Neural progenitor cell (in vitro differentiated cells): ENCODE measurements around the gene ERGIC1. TPM values are rescaled to one million over a fixed set of nuclear protein-coding genes. Genes with fewer than 3 reads are reported as not detected.

ENCODE experiments used
- DNase-seq: peaks from one replicate; pipeline ENCODE4 v3.0.0-alpha.2; 2016; ENCODE audit warnings: low spot score
- H2AFZ ChIP-seq: fragments of 200-600 bp; sonication (generic); replicated peaks from 2 replicates; pipeline ENCODE4 v1.6.1; 2016; ENCODE audit warnings: antibody characterized with exemption
- H3F3A ChIP-seq: fragments of 200-600 bp; sonication (generic); 2 replicates; pipeline ENCODE4 v1.6.1; 2016; ENCODE audit warnings: antibody characterized with exemption, low read depth
- H3K27ac ChIP-seq: fragments of 200-600 bp; sonication (generic); 2 replicates; pipeline ENCODE4 v1.5.1; 2016; ENCODE audit warnings: mild to moderate bottlenecking
- H3K27me3 ChIP-seq: fragments of 200-600 bp; sonication (generic); 2 replicates; pipeline ENCODE4 v1.6.1; 2016; ENCODE audit warnings: mild to moderate bottlenecking, moderate library complexity
- H3K36me3 ChIP-seq: fragments of 200-600 bp; sonication (generic); 2 replicates; pipeline ENCODE4 v1.5.1; 2016
- H3K4me1 ChIP-seq: fragments of 200-600 bp; sonication (generic); 2 replicates; pipeline ENCODE4 v1.6.1; 2016; ENCODE audit warnings: mixed run types
- H3K4me2 ChIP-seq: fragments of 200-600 bp; sonication (generic); 2 replicates; pipeline ENCODE4 v1.6.1; 2016
- H3K4me3 ChIP-seq: fragments of 200-600 bp; sonication (generic); 2 replicates; pipeline ENCODE4 v1.5.1; 2016
- H3K79me2 ChIP-seq: fragments of 200-600 bp; sonication (generic); 2 replicates; pipeline ENCODE4 v1.6.1; 2016; ENCODE audit warnings: low read depth
- H3K9ac ChIP-seq: fragments of 200-600 bp; sonication (generic); 2 replicates; pipeline ENCODE4 v1.6.1; 2016
- H3K9me3 ChIP-seq: fragments of 200-600 bp; sonication (generic); 2 replicates; pipeline ENCODE4 v1.5.1; 2016; ENCODE audit warnings: low read depth
- H4K20me1 ChIP-seq: fragments of 200-600 bp; sonication (generic); 2 replicates; pipeline ENCODE4 v1.6.1; 2016; ENCODE audit warnings: low read depth
- H3K27ac Mint-ChIP-seq: 3 replicates; pipeline ENCODE4 v1.8.0; 2021; ENCODE audit warnings: mixed read lengths
- H3K27me3 Mint-ChIP-seq: 2 replicates; pipeline ENCODE4 v1.8.0; 2022; ENCODE audit warnings: low read depth, mild to moderate bottlenecking, inconsistent platforms, moderate library complexity, mixed read lengths; ENCODE audit not compliant: insufficient read depth
- H3K36me3 Mint-ChIP-seq: 3 replicates; pipeline ENCODE4 v1.8.0; 2021; ENCODE audit warnings: mixed read lengths
- H3K4me1 Mint-ChIP-seq: 3 replicates; pipeline ENCODE4 v1.8.0; 2021; ENCODE audit warnings: mixed read lengths
- H3K4me3 Mint-ChIP-seq: 3 replicates; pipeline ENCODE4 v1.8.0; 2021; ENCODE audit warnings: mild to moderate bottlenecking, moderate library complexity, mixed read lengths
- H3K9me3 Mint-ChIP-seq: 3 replicates; pipeline ENCODE4 v1.8.0; 2020; ENCODE audit warnings: mixed read lengths
- CTCF ChIP-seq: fragments of 200-600 bp; sonication (generic); IDR thresholded peaks from 2 replicates; pipeline ENCODE4 v1.5.1; 2017; ENCODE audit warnings: antibody characterized with exemption, mild to moderate bottlenecking
- EZH2 ChIP-seq: fragments of 200-600 bp; sonication (generic); IDR thresholded peaks from 2 replicates; pipeline ENCODE4 v1.6.1; 2017; ENCODE audit warnings: antibody characterized with exemption, mild to moderate bottlenecking, moderate library complexity
- EZH2phosphoT487 ChIP-seq: fragments of 200-600 bp; sonication (generic); IDR thresholded peaks from 2 replicates; pipeline ENCODE4 v1.6.1; 2017; ENCODE audit warnings: antibody characterized with exemption
- total RNA-seq: library from RNA; depleted of rRNA; stranded (reverse); fragments of >200 nt; gene quantifications from 2 replicates; pipeline ENCODE4 v1.2.3, GENCODE V29; 2015; ENCODE audit warnings: low replicate concordance

The ERGIC1 gene
- total RNA-seq, 1 donor from 2014 or later: 28.7 TPM

GRCh38 chr5:172984244-172984953 is 150.3 kb downstream of the ERGIC1 start:
- Histone ChIP-seq H3K9ac (peak overlapping the region; percentile 70), H3K4me1 (peaks cover 3% of the 10 kb centered on the region), H3K27me3 (no peaks in the 10 kb centered on the region), H3K9me3 (no peaks in the 10 kb centered on the region), H3F3A (peaks cover 9% of the 10 kb centered on the region), H3K36me3 (no peaks in the 10 kb centered on the region), H3K4me2 (peak overlapping the region; percentile 83), H3K79me2 (peaks cover 58% of the 10 kb centered on the region), H3K4me3 (peak overlapping the region; percentile 81), H4K20me1 (no peaks in the 10 kb centered on the region), H2AFZ (peak overlapping the region; percentile 48), H3K27ac (peak overlapping the region; percentile 26)
- Mint-ChIP-seq H3K36me3 (peaks cover 5% of the 10 kb centered on the region), H3K4me1 (peaks cover 11% of the 10 kb centered on the region), H3K27me3 (peaks cover 10% of the 10 kb centered on the region), H3K4me3 (peak overlapping the region; percentile 98), H3K9me3 (no peaks in the 10 kb centered on the region), H3K27ac (peak overlapping the region; percentile 69)
- peak; percentile 86 for DNase-seq
- TF ChIP-seq EZH2 (no peak), EZH2phosphoT487 (no peak), CTCF (peak; percentile 55)

DNA sequence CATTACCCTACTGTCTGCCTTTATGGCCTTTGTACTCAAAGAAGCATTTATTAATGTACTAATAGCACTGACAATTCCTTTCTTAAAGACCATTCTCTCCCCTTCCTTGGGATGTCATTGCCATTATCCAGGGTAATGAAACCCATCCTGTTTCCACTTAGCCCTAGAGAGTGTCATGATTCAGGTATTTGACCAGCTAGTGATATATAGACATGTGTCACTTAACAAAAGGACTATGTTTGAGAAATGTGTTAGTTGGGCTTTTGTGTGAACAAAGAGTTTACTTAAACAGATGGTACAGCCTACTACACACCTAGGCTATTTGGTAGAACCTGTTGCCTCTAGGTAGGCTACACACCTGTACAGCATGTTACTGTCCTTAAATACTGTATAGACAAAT is 151.5 kb downstream of the ERGIC1 start:
- H3K27ac Mint-ChIP-seq: no peak overlapping the region
- peaks cover 70% of the 10 kb centered on the region for H3K79me2 ChIP-seq
- H3F3A ChIP-seq: peaks cover 9% of the 10 kb centered on the region
- no peaks in the 10 kb centered on the region for H3K36me3 ChIP-seq
- peak overlapping the region; percentile 81 for H3K4me3 ChIP-seq
- H3K9me3 Mint-ChIP-seq: no peaks in the 10 kb centered on the region
- TF ChIP-seq EZH2: no peak
- no peak for TF ChIP-seq CTCF
- H3K4me2 ChIP-seq: peak overlapping the region; percentile 33
- no peaks in the 10 kb centered on the region for H4K20me1 ChIP-seq
- H3K4me3 Mint-ChIP-seq: peak overlapping the region; percentile 72
- peaks cover 5% of the 10 kb centered on the region for H3K36me3 Mint-ChIP-seq
- no peak overlapping the region for H3K27ac ChIP-seq
- peaks cover 11% of the 10 kb centered on the region for H3K4me1 Mint-ChIP-seq
- DNase-seq: no peak
- no peak overlapping the region for H2AFZ ChIP-seq
- H3K27me3 Mint-ChIP-seq: peaks cover 9% of the 10 kb centered on the region
- peaks cover 3% of the 10 kb centered on the region for H3K4me1 ChIP-seq
- no peaks in the 10 kb centered on the region for H3K9me3 ChIP-seq
- H3K9ac ChIP-seq: no peak overlapping the region
- no peaks in the 10 kb centered on the region for H3K27me3 ChIP-seq

DNA sequence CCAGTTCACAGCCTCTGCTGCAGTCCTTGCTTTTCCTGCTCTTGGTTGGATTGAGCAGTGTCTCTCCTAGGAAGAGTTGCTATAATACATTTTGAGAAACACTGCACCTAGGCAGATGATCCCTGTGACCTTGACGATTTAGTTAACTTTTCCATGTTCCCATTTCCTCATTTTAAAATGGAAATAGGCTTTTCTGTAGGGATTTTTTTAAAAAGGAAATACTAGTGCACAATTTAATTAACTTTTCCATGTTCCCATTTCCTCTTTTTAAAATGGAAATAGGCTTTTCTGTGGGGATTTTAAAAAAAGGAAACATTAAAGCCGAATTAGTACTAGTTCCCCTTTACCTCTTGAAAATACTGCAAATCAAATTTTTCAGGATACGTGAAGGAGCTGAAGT is 154.2 kb downstream of the ERGIC1 start:
- H3K4me3 Mint-ChIP-seq: no peak overlapping the region
- H3K36me3 Mint-ChIP-seq: peaks cover 10% of the 10 kb centered on the region
- Histone ChIP-seq H3K27me3 (no peaks in the 10 kb centered on the region), H3K4me3 (no peak overlapping the region), H3K9ac (no peak overlapping the region), H3K36me3 (no peaks in the 10 kb centered on the region), H3K4me1 (peaks cover 3% of the 10 kb centered on the region), H3K4me2 (no peak overlapping the region), H4K20me1 (no peaks in the 10 kb centered on the region), H3F3A (peaks cover 9% of the 10 kb centered on the region), H3K9me3 (no peaks in the 10 kb centered on the region), H3K27ac (no peak overlapping the region), H2AFZ (no peak overlapping the region), H3K79me2 (peaks cover 90% of the 10 kb centered on the region)
- no peak overlapping the region for H3K27ac Mint-ChIP-seq
- H3K9me3 Mint-ChIP-seq: no peaks in the 10 kb centered on the region
- peaks cover 15% of the 10 kb centered on the region for H3K4me1 Mint-ChIP-seq
- DNase-seq: no peak
- TF ChIP-seq EZH2 (no peak), CTCF (no peak), EZH2phosphoT487 (no peak)
- peaks cover 3% of the 10 kb centered on the region for H3K27me3 Mint-ChIP-seq
